ENCODE data around the gene ADAM17. TPM values are rescaled to one million over a fixed set of nuclear protein-coding genes. Genes with fewer than 3 reads are reported as not detected.
"Not testable (repeated sequence)": the region's sequence is repeated elsewhere in the genome, so short reads cannot be mapped to it uniquely, and the experiment has no call there.

Gene ADAM17
- total and polyA plus RNA-seq, 10 of the 15 experiments (the other 5 are each of a cell fraction or from before 2014, with no cell fraction given): 2.3 to 18.5 (median 13.4) TPM

DNA sequence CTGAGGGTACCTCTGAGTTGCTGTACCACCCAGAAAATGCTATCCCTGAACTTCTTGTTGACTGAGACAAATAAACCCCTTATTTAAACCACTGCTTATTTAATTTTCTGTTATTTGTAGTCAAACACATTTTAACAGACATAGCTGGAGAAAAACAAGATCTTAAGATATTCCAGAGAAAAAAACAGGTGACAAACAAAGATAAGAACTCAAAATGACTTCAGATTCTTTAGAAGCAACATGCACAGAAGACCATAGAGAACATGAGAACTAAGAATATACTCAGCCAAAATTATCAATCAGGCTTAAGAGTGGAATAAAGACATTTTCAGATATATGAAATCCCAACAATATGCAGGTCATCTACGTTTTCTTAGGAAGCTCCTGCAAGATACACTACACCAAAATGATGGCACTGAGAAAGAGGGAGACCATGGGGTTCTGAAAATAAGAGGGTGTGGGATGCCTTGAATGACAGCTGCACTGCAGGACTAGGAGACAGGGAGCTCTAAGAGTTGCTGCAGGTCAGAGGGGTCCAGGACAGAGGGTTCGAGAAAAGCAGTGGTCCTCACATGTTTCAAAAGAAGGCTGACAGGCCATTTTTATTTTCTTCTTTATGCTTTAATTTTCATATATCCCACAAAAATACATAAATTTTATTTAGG is 38.4 kb downstream of the ADAM17 start (continued):
- TF ChIP-seq USF1 (IDR thresholded peaks at IDR 0.05; ENCODE audit: borderline replicate concordance, extremely low read length, insufficient read depth, low read depth, low read length): no peak
- TF ChIP-seq TAF1 (IDR thresholded peaks at IDR 0.05; ENCODE audit: borderline replicate concordance, low read depth, low read length): no peak
- TF ChIP-seq SUZ12 (IDR thresholded peaks at IDR 0.05; ENCODE audit: unreplicated experiment): no peak
- no peak for TF ChIP-seq DPF2 (IDR thresholded peaks at IDR 0.05)

- FAIRE-seq; intact Hi-C loops (cut with micrococcal nuclease; ENCODE audit: unreplicated experiment); H3K4me2 ChIP-seq (ENCODE audit: control insufficient read depth, insufficient read depth); H3K9ac ChIP-seq (ENCODE audit: control insufficient read depth, insufficient read depth, low read length); H3K4me3 ChIP-seq; ATAC-seq; in situ Hi-C loops (cut with MboI); H3K9me3 ChIP-seq (replicated peaks; ENCODE audit: control insufficient read depth, insufficient read depth, low read length); POLR2A ChIA-PET; H4K20me1 ChIP-seq (ENCODE audit: control insufficient read depth, insufficient read depth); DNase-seq (ENCODE audit: low read depth, low spot score); H3K27ac ChIP-seq (ENCODE audit: control insufficient read depth, insufficient read depth); H3K4me1 ChIP-seq (ENCODE audit: control insufficient read depth, insufficient read depth, low read length); SMC1A ChIA-PET (ENCODE audit: uncharacterized antibody, unreplicated experiment); RAD21 ChIA-PET (ENCODE audit: unreplicated experiment); CTCF ChIA-PET; BruUV-seq (replicated peaks); H3K79me2 ChIP-seq (ENCODE audit: control insufficient read depth, insufficient read depth, low read length); H2AFZ ChIP-seq (ENCODE audit: control insufficient read depth, low read depth, low read length); H3K27me3 ChIP-seq (replicated peaks in 1 of 2; ENCODE audit: control insufficient read depth in 2 of 2, insufficient read depth in 2 of 2, low read length in 1 of 2): not testable (repeated sequence)
- 100% methylated on average over 3 of the region's 3 CpGs for WGBS (ENCODE audit: insufficient coverage, insufficient replicate concordance, low lambda C conversion rate, missing lambda C conversion rate)
- peaks cover 4 to 21% of the 10 kb centered on the region in 2 experiments; a peak in 3 of 4 replicates for H3K36me3 ChIP-seq (ENCODE audit: control insufficient read depth in 2 of 2, insufficient read depth in 2 of 2, low read length in 1 of 2)
These were observed 41.7 kb downstream of the ADAM17 start for GRCh38 chr2:9513946-9514345.

Data from GM12878 (cell line).